CD4-positive, CD25-positive, alpha-beta regulatory T cell (primary cell): ENCODE measurements around the gene CKLF. TPM values are rescaled to one million over a fixed set of nuclear protein-coding genes. Genes with fewer than 3 reads are reported as not detected.
A peak's percentile ranks its signal among the peaks of the same experiment; 100 is the strongest.
"Not testable (repeated sequence)": the region's sequence is repeated elsewhere in the genome, so short reads cannot be mapped to it uniquely, and the experiment has no call there.

Experiments
- ATAC-seq, 2 donors: fragments of 150-1000 bp; cut with Tn5 transposase; one replicate each; pipeline ENCODE4 v1.10.0; 2021; ENCODE audit warnings: low read depth in 2 of 2, moderate number of reproducible peaks in 2 of 2, moderate library complexity in 1 of 2
- DNase-seq, 3 donors: peaks; one replicate each; pipeline versions ENCODE4 v3.0.0 to v3.0.0-alpha.2; 2012 to 2022; ENCODE audit warnings: mixed read lengths in 1 of 3
- H3K27ac ChIP-seq: one replicate; pipeline ENCODE4 v1.7.0; 2013; ENCODE audit warnings: mild to moderate bottlenecking, low read length; ENCODE audit not compliant: insufficient read depth, poor library complexity, severe bottlenecking
- H3K27me3 ChIP-seq: one replicate; pipeline ENCODE4 v1.7.0; 2013; ENCODE audit warnings: low read length; ENCODE audit not compliant: control insufficient read depth, insufficient read depth
- H3K36me3 ChIP-seq: one replicate; pipeline ENCODE4 v1.7.0; 2013; ENCODE audit warnings: mild to moderate bottlenecking, low read length, moderate library complexity; ENCODE audit not compliant: control insufficient read depth, insufficient read depth
- H3K4me1 ChIP-seq: 2 replicates; pipeline ENCODE4 v1.7.0; 2013; ENCODE audit warnings: mild to moderate bottlenecking, low read length; ENCODE audit not compliant: insufficient read depth, control insufficient read depth, poor library complexity, severe bottlenecking
- H3K4me3 ChIP-seq: one replicate; pipeline ENCODE4 v1.7.0; 2013; ENCODE audit warnings: low read depth, mild to moderate bottlenecking, low read length, moderate library complexity
- H3K9me3 ChIP-seq, 2 experiments: 1 replicate in 1 of 2; 2 replicates in 1 of 2; pipeline ENCODE4 v1.7.0; 2013; ENCODE audit warnings: low read length in 2 of 2, mild to moderate bottlenecking in 1 of 2, moderate library complexity in 1 of 2; ENCODE audit not compliant: control insufficient read depth in 2 of 2
- H3K27ac Mint-ChIP-seq, 3 donors: one replicate each; pipeline ENCODE4 v1.8.0; 2020 to 2022; ENCODE audit warnings: mild to moderate bottlenecking in 3 of 3, mixed read lengths in 3 of 3, moderate library complexity in 2 of 3
- H3K27me3 Mint-ChIP-seq: one replicate; pipeline ENCODE4 v1.8.0; 2022; ENCODE audit warnings: mild to moderate bottlenecking, mixed read lengths
- H3K36me3 Mint-ChIP-seq: one replicate; pipeline ENCODE4 v1.8.0; 2020; ENCODE audit warnings: mixed read lengths
- H3K4me1 Mint-ChIP-seq, 4 donors: one replicate each; pipeline ENCODE4 v1.8.0; 2020 to 2022; ENCODE audit warnings: mixed read lengths in 4 of 4, mild to moderate bottlenecking in 1 of 4
- H3K4me3 Mint-ChIP-seq, 4 donors: one replicate each; pipeline ENCODE4 v1.8.0; 2020 to 2022; ENCODE audit warnings: mild to moderate bottlenecking in 4 of 4, mixed read lengths in 4 of 4, moderate library complexity in 3 of 4
- H3K9me3 Mint-ChIP-seq, 7 donors: one replicate each; pipeline ENCODE4 v1.8.0; 2020 to 2022; ENCODE audit warnings: mixed read lengths in 7 of 7, mild to moderate bottlenecking in 3 of 7, moderate library complexity in 2 of 7
- polyA plus RNA-seq, 4 donors: library from polyadenylated mRNA; unstranded; fragments of 300-500 nt; fragmentation: Illumina TruSeq; gene quantifications; one replicate each; pipeline ENCODE4 v1.2.3, GENCODE V29; 2021
- total RNA-seq: library from RNA; stranded (reverse); gene quantifications from one replicate; pipeline ENCODE4 v1.2.3, GENCODE V29; 2022

The CKLF gene
- total and polyA plus RNA-seq, 5 donors from 2014 or later: 48.2 to 242 (median 161) TPM

DNA sequence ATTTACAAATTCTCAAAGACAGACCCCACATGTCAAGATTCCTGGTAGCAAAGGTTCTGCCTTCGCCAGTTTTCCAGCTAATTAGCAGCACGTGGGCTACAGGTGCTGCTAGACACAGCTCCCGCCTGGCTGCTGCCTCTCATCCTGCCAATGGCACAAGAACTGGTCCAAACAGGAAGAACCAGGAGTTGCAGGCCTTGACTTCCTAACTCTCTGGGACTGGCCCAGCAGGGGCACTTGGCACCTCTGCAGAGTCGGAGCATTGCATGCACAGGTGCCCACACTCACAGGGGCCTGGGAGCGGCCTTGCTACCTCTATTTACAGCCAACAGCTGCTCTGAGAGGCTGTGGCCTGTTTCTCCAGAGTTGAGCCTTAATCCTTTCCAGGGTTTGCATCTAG is 42.1 kb upstream of the CKLF start:
- Histone ChIP-seq H3K27ac (no peak overlapping the region), H3K9me3 (no peaks in the 10 kb centered on the region), H3K4me3 (no peak overlapping the region), H3K27me3 (no peaks in the 10 kb centered on the region), H3K36me3 (no peaks in the 10 kb centered on the region), H3K4me1 (peaks cover 5% of the 10 kb centered on the region)
- DNase-seq (no peak), ATAC-seq (no peak)
- peaks cover 0 to 22% (median 13%) of the 10 kb centered on the region in 4 donors for H3K4me1 Mint-ChIP-seq
- H3K9me3 Mint-ChIP-seq: no peaks in the 10 kb centered on the region
- H3K27ac Mint-ChIP-seq: peak overlapping the region in 1 of 3 donors; percentile 72
- H3K27me3 Mint-ChIP-seq: no peaks in the 10 kb centered on the region
- no peaks in the 10 kb centered on the region for H3K36me3 Mint-ChIP-seq
- H3K4me3 Mint-ChIP-seq: no peak overlapping the region

DNA sequence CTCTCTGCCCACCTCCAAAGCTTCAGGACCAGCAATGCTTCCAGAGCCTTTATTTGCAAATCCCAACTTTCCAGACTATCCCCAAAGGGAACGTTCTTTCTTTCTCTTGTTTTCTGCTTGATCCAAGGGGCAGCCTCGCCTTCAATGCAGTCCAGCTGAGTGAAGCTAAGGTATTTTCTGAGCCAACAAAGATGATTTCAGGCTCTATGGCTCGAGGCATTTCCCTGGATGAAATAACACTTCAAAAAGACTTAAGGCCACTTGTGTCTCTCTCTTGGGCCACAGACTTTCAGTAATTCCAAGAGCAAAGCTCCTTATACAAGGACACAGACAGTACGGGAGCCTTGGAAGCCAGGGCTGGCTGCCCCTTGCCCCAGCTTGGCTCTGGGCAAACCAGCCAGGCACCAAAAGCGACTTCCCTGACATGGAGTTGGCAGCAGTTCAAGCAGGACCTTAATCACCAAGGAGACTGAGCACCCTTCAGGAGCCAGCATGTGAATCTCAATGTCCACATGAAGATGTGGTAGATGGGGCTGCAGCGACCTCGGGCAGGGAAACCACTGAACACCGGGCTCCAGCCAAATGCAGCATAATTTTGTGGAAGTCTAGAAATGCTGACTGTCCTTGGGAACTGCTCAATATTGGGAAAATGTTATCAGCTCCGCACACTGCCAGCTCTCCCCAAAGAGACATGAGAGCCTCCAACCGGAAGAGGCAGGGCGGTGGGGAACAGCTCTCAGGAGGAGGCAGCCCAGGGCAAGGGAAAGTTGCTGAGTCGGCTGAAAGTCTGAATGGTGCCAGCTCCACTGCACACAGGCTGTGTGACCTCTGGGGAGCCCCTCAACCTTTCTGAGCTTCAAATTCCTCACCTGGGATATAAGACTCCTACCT is 41.4 kb upstream of the CKLF start:
- no peaks in the 10 kb centered on the region for H3K9me3 Mint-ChIP-seq

DNA sequence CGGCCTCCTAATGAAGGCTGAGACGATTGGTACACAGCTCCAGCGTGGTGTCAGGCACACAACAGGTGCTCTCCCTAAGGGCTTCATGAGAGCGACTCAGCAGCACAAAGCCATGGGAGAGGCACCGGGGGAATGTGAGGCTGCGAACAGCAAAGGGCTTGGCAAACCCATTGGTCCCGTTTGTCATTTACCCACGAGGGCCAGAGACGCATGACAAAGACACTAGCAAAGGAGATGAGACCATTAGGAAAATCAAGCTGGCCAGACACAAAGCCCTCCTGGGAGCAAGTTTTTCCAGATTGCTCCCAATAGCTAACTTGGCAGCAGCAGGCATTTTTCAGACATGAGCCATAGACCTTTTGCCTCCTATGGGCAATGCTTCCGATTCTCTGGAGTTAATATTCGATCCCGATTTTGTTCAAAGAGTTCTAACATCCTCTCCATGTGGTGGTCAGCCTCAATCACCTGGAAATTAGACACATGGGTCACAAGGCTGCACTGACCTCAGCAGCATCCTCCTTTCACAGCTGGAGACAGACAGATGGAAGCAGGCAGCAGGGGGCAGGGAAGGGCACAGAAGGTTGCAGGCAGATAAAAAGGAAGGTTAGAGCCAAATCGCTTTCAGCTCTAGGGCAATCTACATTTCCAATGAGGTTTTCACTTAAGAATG is 40.6 kb upstream of the CKLF start:
- Histone ChIP-seq H3K9me3 (no peaks in the 10 kb centered on the region), H3K27ac (no peak overlapping the region), H3K4me3 (no peak overlapping the region), H3K36me3 (no peaks in the 10 kb centered on the region), H3K27me3 (no peaks in the 10 kb centered on the region), H3K4me1 (peaks cover 19% of the 10 kb centered on the region)
- H3K4me1 Mint-ChIP-seq: peaks cover 0 to 36% (median 22%) of the 10 kb centered on the region in 4 donors
- H3K4me3 Mint-ChIP-seq: peak overlapping the region in 1 of 4 donors; percentile 58
- ATAC-seq (no peak), DNase-seq (peak in 1 of 3 donors; percentile 24)
- H3K9me3 Mint-ChIP-seq: no peaks in the 10 kb centered on the region
- H3K36me3 Mint-ChIP-seq: no peaks in the 10 kb centered on the region
- H3K27me3 Mint-ChIP-seq: no peaks in the 10 kb centered on the region
- H3K27ac Mint-ChIP-seq: peak overlapping the region; percentile 20 to 79 (median 66)

More for the DNA sequence above, 41.4 kb upstream of the CKLF start:
- no peaks in the 10 kb centered on the region for H3K36me3 Mint-ChIP-seq
- Histone ChIP-seq H3K27me3 (no peaks in the 10 kb centered on the region), H3K36me3 (no peaks in the 10 kb centered on the region), H3K27ac (no peak overlapping the region), H3K4me1 (peaks cover 11% of the 10 kb centered on the region), H3K4me3 (no peak overlapping the region), H3K9me3 (no peaks in the 10 kb centered on the region)
- H3K4me3 Mint-ChIP-seq: peak overlapping the region in 1 of 4 donors; percentile 58
- no peaks in the 10 kb centered on the region for H3K27me3 Mint-ChIP-seq
- H3K27ac Mint-ChIP-seq: peak overlapping the region in 1 of 3 donors; percentile 79
- no peak for ATAC-seq
- H3K4me1 Mint-ChIP-seq: peaks cover 0 to 28% (median 15%) of the 10 kb centered on the region in 4 donors
- no peak for DNase-seq

DNA sequence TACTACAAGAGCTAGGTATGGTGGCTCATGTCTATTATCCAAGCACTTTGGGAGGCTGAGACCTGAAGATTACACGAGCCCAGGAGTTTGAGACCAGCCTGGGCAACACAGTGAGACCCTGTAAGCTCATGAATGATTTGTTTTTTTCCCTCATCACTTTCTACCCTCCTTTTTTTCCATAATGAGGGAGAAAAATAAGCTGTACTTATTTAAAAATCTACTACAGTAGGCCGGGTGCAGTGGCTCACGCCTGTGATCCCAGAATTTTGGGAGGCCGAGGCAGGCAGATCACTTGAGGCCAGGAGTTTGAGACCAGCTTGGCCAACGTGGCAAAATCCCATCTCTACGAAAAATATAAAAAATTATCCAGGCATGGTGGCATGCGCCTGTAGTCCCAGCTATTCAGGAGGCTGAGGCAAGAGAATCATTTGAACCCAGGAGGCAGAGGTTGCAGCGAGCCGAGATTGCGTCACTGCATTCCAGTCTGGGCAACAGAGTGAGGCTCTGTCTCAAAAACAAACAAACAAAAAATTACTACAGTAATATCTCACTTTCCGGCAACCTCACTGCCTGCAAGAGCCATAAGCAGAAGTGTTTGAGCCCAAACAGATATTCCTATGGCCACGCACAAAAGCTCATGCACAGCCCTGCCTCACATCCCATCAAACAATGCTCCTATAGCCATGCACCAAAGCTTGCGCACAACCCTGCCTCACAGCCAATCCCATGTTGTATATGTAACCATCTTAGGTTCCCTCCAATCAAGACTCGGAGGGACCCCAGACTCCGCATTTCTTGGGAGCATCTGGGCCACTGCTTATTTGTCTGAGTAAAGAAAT is 39.9 kb upstream of the CKLF start:
- H3K27ac ChIP-seq: no peak overlapping the region
- DNase-seq: no peak

DNA sequence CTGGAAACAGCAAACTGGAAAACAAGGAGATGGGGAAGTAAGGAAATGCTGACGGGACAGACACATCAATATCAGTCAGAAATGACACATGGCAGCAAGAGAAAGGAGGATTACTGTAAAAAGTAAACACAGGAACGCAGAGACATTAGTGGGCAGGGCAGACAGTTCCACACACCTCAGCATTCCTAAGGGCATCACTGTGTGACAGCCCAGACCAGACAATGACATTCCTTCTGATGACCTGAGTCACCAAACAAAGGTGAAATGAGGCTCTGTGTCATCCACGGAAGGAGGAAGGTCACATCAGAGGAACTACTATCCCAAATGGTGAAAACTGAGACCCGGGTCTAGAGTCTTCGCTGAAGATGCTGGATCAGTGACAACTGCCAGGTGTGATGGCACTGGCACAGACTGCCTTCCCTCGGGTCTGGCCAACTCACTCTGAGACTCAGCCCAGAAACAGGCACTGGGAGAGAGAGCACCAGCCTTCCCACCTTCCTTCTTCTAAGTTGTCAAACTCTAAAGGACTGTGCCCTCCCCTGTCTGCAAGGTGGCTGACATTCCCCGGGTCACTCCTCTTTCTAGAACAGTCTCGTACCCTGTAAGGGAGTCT is 39.2 kb upstream of the CKLF start:
- no peak overlapping the region for H3K4me3 ChIP-seq
- DNase-seq: no peak
- Mint-ChIP-seq H3K4me3 (no peak overlapping the region), H3K27me3 (no peaks in the 10 kb centered on the region), H3K27ac (peak overlapping the region in 2 of 3 donors; percentile 22 to 83), H3K4me1 (peaks cover 0 to 50% (median 30%) of the 10 kb centered on the region in 4 donors), H3K9me3 (no peaks in the 10 kb centered on the region), H3K36me3 (no peaks in the 10 kb centered on the region)
- H3K27me3 ChIP-seq: no peaks in the 10 kb centered on the region
- H3K9me3 ChIP-seq: no peaks in the 10 kb centered on the region
- H3K36me3 ChIP-seq: no peaks in the 10 kb centered on the region
- H3K4me1 ChIP-seq: peaks cover 29% of the 10 kb centered on the region
- ATAC-seq: no peak
- H3K27ac ChIP-seq: no peak overlapping the region

More for the DNA sequence above, 39.9 kb upstream of the CKLF start:
- no peak for ATAC-seq
- Mint-ChIP-seq H3K4me1 (peaks cover 0 to 44% (median 29%) of the 10 kb centered on the region in 4 donors), H3K9me3 (no peaks in the 10 kb centered on the region), H3K27me3 (no peaks in the 10 kb centered on the region), H3K36me3 (no peaks in the 10 kb centered on the region), H3K27ac (peak overlapping the region; percentile 22 to 83 (median 79)), H3K4me3 (no peak overlapping the region)
- Histone ChIP-seq H3K9me3 (no peaks in the 10 kb centered on the region), H3K4me3 (no peak overlapping the region), H3K27me3 (no peaks in the 10 kb centered on the region), H3K4me1 (peaks cover 26% of the 10 kb centered on the region), H3K36me3 (no peaks in the 10 kb centered on the region)

DNA sequence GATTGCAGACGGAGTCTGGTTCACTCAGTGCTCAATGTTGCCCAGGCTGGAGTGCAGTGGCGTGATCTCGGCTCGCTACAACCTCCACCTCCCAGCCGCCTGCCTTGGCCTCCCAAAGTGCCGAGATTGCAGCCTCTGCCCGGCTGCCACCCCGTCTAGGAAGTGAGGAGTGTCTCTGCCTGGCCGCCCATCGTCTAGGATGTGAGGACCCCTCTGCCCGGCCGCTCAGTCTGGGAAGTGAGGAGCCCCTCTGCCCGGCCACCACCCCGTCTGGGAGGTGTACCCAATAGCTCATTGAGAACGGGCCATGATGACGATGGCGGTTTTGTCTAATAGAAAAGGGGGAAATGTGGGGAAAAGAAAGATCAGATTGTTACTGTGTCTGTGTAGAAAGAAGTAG is 38.0 kb upstream of the CKLF start:
- not testable (repeated sequence) for H3K27me3 ChIP-seq, DNase-seq, H3K9me3 ChIP-seq, H3K27ac Mint-ChIP-seq, H3K27ac ChIP-seq, H3K4me3 ChIP-seq, H3K36me3 ChIP-seq, H3K4me3 Mint-ChIP-seq, H3K27me3 Mint-ChIP-seq, H3K36me3 Mint-ChIP-seq, ATAC-seq, H3K9me3 Mint-ChIP-seq
- peaks cover 35% of the 10 kb centered on the region for H3K4me1 ChIP-seq
- H3K4me1 Mint-ChIP-seq: peaks cover 0 to 58% (median 31%) of the 10 kb centered on the region in 4 donors

DNA sequence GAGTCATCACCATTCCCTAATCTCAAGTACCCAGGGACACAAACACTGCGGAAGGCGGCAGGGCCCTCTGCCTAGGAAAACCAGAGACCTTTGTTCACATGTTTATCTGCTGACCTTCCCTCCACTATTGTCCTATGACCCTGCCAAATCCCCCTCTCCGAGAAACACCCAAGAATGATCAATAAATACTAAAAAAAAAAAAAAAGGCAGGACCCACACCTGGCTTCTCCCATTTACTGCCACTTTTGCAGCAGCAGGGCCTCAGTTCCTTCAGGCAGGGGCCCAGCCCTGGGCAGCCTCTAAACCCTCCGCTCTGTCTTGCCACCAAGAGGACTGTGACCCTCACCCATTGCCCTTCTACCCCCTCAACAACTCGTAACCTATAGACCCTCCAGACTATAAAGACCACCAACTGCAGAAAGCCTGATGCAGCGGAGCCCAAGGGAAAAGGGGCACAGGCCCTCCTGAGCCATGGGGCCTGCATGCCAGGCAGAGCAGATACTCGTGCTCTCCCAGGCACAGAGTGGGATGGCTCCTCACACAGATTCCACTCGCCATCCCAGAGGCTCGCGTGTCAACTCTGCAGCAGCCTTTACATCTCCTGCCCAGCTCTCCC is 37.3 kb upstream of the CKLF start:
- Mint-ChIP-seq H3K4me3 (peak overlapping the region in 1 of 4 donors; percentile 51), H3K27ac (peak overlapping the region; percentile 63 to 95 (median 69)), H3K4me1 (peaks cover 0 to 65% (median 35%) of the 10 kb centered on the region in 4 donors)
- DNase-seq, ATAC-seq, H3K27me3 ChIP-seq, H3K27me3 Mint-ChIP-seq, H3K4me3 ChIP-seq, H3K36me3 ChIP-seq, H3K36me3 Mint-ChIP-seq, H3K9me3 ChIP-seq, H3K9me3 Mint-ChIP-seq: not testable (repeated sequence)
- Histone ChIP-seq H3K4me1 (peaks cover 42% of the 10 kb centered on the region), H3K27ac (peak overlapping the region; percentile 89)
